A549 treated with AZD2906 at 1 μM for 4 hours (cell line): ENCODE data around the gene HMGN2. TPM values are rescaled to one million over a fixed set of nuclear protein-coding genes. Genes with fewer than 3 reads are reported as not detected.

ENCODE experiments used
- total RNA-seq: library from RNA; stranded (reverse); fragments of 200-300 nt; extraction: Qiagen RNA extraction; gene quantifications from 5 replicates; pipeline ENCODE4 v1.2.3, GENCODE V29; 2022

Gene HMGN2
- 315 to 393 TPM (median 327 TPM) in 5 replicates for total RNA-seq

GRCh38 chr1:26472320-26472900 lies at the start of gene HMGN2:
Gene HMGN2, plus strand, starts transcription at chr1:26472440. Its CDS starts 173 bp downstream, at chr1:26472613.

GRCh38 chr1:26431979-26432695 lies 40.1 kb upstream of the HMGN2 start, which contains the start of gene DHDDS:
Gene DHDDS, plus strand, starts transcription at chr1:26432321. Its CDS starts 625 bp downstream, at chr1:26432946.

Other genes with a start within 250 kb of the HMGN2 start
- gene CEP85, start 238.2 kb upstream of the HMGN2 start, total RNA-seq, result 10.9 to 13.1 TPM (median 12.7 TPM) in 5 replicates
- 108 to 151 TPM (median 140 TPM) in 5 replicates for gene SH3BGRL3, start 192.4 kb upstream of the HMGN2 start, total RNA-seq
- 11.1 to 16.2 TPM (median 14.7 TPM) in 5 replicates for gene UBXN11, start 165.8 kb upstream of the HMGN2 start, total RNA-seq
- gene CD52, start 154.5 kb upstream of the HMGN2 start, total RNA-seq, result not detected in 5 replicates
- 1.4 to 2.7 TPM (median 1.6 TPM) in 5 replicates for gene CRYBG2, start 118.3 kb upstream of the HMGN2 start, total RNA-seq
- gene ZNF683, start 99.7 kb upstream of the HMGN2 start, total RNA-seq, result not detected in 5 replicates
- 0.02 TPM in 1 of 5 replicates, not detected in the others for gene LIN28A, start 61.6 kb upstream of the HMGN2 start, total RNA-seq
- 21.9 to 29.9 TPM (median 22.2 TPM) in 5 replicates for gene DHDDS, start 40.1 kb upstream of the HMGN2 start, total RNA-seq
- 13.9 to 17.0 TPM (median 16.5 TPM) in 5 replicates for gene RPS6KA1, start 57.3 kb downstream of the HMGN2 start, total RNA-seq
- gene ARID1A, start 223.6 kb downstream of the HMGN2 start, total RNA-seq, result 36.9 to 41.2 TPM (median 37.6 TPM) in 5 replicates